22Rv1 (cell line): ENCODE data around the gene TTLL5.

Source experiments
- ZFX ChIP-seq: fragments of 450-650 bp; IDR thresholded peaks from 2 replicates; pipeline ENCODE4 v1.6.1; 2017; ENCODE audit warnings: antibody characterized with exemption, borderline replicate concordance
- TF ChIP-seq, protein P1 (sequence below): fragments of 450-650 bp; IDR thresholded peaks from 2 replicates; pipeline ENCODE4 v1.5.1; 2017; ENCODE audit warnings: mild to moderate bottlenecking

DNA sequence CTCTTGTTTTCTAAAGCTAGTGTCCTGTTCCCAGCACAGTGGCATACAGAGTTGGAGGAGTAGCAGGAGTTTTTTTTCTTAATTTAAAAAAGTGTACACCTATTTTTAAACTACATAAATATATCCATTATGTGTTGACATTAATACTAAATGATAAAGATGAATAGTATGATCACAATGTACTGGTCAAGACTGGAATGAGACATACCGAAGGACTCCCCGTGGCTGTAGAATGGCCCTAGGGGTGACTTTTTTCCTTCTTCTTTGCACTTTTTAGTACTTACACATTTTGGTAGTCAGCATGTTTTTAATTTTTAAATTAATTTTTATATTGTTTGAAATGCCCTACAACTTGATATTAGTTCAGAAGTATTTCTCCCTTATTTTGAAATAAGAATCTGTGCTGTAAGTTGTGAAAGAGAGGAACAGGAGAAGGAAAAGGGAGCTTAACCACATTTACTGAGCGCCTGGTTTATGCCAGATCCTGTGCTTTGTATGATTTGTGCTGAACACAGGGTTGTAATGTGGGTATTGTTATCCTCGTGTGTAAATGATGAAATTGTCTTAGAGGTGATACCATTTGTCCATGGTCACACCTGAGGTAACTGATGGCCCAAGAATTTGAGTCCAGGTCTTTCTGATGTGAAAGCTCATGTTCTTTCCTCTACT, 184.2 kb downstream of the TTLL5 start:
- TF ChIP-seq, protein P1, sequence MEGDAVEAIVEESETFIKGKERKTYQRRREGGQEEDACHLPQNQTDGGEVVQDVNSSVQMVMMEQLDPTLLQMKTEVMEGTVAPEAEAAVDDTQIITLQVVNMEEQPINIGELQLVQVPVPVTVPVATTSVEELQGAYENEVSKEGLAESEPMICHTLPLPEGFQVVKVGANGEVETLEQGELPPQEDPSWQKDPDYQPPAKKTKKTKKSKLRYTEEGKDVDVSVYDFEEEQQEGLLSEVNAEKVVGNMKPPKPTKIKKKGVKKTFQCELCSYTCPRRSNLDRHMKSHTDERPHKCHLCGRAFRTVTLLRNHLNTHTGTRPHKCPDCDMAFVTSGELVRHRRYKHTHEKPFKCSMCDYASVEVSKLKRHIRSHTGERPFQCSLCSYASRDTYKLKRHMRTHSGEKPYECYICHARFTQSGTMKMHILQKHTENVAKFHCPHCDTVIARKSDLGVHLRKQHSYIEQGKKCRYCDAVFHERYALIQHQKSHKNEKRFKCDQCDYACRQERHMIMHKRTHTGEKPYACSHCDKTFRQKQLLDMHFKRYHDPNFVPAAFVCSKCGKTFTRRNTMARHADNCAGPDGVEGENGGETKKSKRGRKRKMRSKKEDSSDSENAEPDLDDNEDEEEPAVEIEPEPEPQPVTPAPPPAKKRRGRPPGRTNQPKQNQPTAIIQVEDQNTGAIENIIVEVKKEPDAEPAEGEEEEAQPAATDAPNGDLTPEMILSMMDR: no peak
- TF ChIP-seq ZFX: no peak
